OCI-LY1 (cell line): Measurements from ENCODE around the gene RAD23B.

Experiments used
- CTCF ChIP-seq: fragments of 200-600 bp; sonication (generic), shearing (Covaris generic); IDR thresholded peaks from 2 replicates; pipeline ENCODE4 v1.5.1; 2017; ENCODE audit warnings: mild to moderate bottlenecking, antibody characterized with exemption, low read length, moderate library complexity, mixed read lengths
- EZH2 ChIP-seq: fragments of 200-600 bp; sonication (generic), shearing (Covaris generic); IDR thresholded peaks from 2 replicates; pipeline ENCODE4 v1.8.0; 2017; ENCODE audit warnings: borderline replicate concordance, mixed run types, mild to moderate bottlenecking, antibody characterized with exemption, low read length, moderate library complexity, mixed read lengths

DNA sequence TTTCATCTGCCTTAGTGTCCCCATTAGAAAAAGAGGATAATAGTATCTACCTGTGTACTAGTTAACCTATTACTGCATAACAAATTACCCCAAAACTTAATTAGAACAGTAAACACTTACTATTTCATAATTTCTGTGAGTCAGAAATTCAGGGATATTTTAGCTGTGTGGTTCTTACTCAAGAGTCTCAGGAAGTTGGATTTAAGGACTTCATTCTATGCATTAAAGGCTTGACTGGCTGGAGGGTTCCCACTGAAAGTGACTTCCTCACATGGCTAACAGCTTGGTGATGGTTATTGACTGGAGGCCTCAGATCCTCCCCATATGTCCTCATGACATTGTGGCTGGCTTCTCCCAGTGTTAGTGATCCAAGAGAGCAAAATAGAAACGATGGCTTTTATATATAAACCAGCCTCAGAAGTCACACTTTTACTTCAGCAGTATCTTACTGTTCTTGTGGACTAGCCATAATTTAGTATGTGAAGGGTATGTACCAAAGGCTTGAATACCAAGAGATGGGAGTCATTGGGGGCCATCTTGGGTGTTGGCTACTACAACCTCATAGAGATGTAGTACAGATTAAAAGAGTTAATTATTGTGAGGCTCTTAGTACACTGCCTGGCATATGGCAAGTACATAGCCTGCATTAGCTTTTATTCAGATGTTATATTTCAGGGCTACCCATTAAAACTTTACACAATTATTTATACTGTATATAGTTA is 9.9 kb downstream of the RAD23B start:
- TF ChIP-seq CTCF = no peak
- no peak for TF ChIP-seq EZH2
